Activated T-cell treated with anti-CD3 and anti-CD28 coated beads for 24 hours (primary cell): ENCODE measurements around the gene POLA2.
"Not testable (repeated sequence)": the region's sequence is repeated elsewhere in the genome, so short reads cannot be mapped to it uniquely, and the experiment has no call there.

Experiments
- DNase-seq: peaks from one replicate; pipeline ENCODE4 v3.0.0-alpha.2; 2020; ENCODE audit warnings: low read depth

POLA2 gene

GRCh38 chr11:65261591-65262380, at the start of gene POLA2:
POLA2 (plus strand) TSS chr11:65261962; CDS start chr11:65262293, 331 bp downstream.
- peak; percentile 96 for DNase-seq

GRCh38 chr11:65212226-65212801, 49.4 kb upstream of the POLA2 start:
- DNase-seq: no peak

GRCh38 chr11:65213322-65214211, 48.2 kb upstream of the POLA2 start:
- DNase-seq: no peak

- DNase-seq: no peak
Observed at GRCh38 chr11:65214212-65214845, 47.4 kb upstream of the POLA2 start.

- DNase-seq: no peak
Observed at GRCh38 chr11:65215441-65216076, 46.2 kb upstream of the POLA2 start.

GRCh38 chr11:65216830-65217229, 44.9 kb upstream of the POLA2 start:
- DNase-seq: no peak

GRCh38 chr11:65217441-65218423, 44.0 kb upstream of the POLA2 start:
- no peak for DNase-seq

- DNase-seq: no peak
Observed at GRCh38 chr11:65218446-65218845, 43.3 kb upstream of the POLA2 start.

- no peak for DNase-seq
Observed at GRCh38 chr11:65219930-65220213, 41.9 kb upstream of the POLA2 start.

- no peak for DNase-seq
Observed at GRCh38 chr11:65221026-65221425, 40.7 kb upstream of the POLA2 start.

- DNase-seq: no peak
Observed at GRCh38 chr11:65223011-65223410, 38.8 kb upstream of the POLA2 start.

GRCh38 chr11:65224930-65225278, 36.9 kb upstream of the POLA2 start:
- DNase-seq: no peak

GRCh38 chr11:65225279-65226102, 36.3 kb upstream of the POLA2 start:
- peak; percentile 42 for DNase-seq

- no peak for DNase-seq
Observed at GRCh38 chr11:65226103-65226442, 35.7 kb upstream of the POLA2 start.

- no peak for DNase-seq
Observed at GRCh38 chr11:65227879-65228278, 33.9 kb upstream of the POLA2 start.

- DNase-seq: no peak
Observed at GRCh38 chr11:65236194-65237059, 25.3 kb upstream of the POLA2 start.

- not testable (repeated sequence) for DNase-seq
Observed at GRCh38 chr11:65238302-65238701, 23.5 kb upstream of the POLA2 start.

- DNase-seq: no peak
Observed at GRCh38 chr11:65241134-65241533, 20.6 kb upstream of the POLA2 start.

- DNase-seq: no peak
Observed at GRCh38 chr11:65241692-65242091, 20.1 kb upstream of the POLA2 start.
